SKM-1 treated with dmso at 0.1 percent for 144 hours (cell line): ENCODE measurements around the gene FGF3.

ENCODE experiments used
- DNase-seq: peaks from one replicate; lab custom pipeline; 2025; ENCODE audit not compliant: unreplicated experiment; lab: John Stamatoyannopoulos, UW

The FGF3 gene

GRCh38 chr11:69825037-69825834, 6.0 kb upstream of the FGF3 start:
- DNase-seq = no peak

GRCh38 chr11:69823641-69824265, 4.5 kb upstream of the FGF3 start:
- DNase-seq = no peak

GRCh38 chr11:69822676-69823494, 3.7 kb upstream of the FGF3 start:
- no peak for DNase-seq

- DNase-seq = no peak
These were observed 2.4 kb upstream of the FGF3 start for GRCh38 chr11:69821511-69822040.

- DNase-seq = no peak
These were observed 1.2 kb upstream of the FGF3 start for GRCh38 chr11:69820441-69820840.

- no peak for DNase-seq
These were observed 390 bp upstream of the FGF3 start for GRCh38 chr11:69819541-69820070.

- no peak for DNase-seq
These were observed 999 bp downstream of the FGF3 start for GRCh38 chr11:69818231-69818602.

GRCh38 chr11:69817265-69818230, 1.7 kb downstream of the FGF3 start:
- no peak for DNase-seq

- DNase-seq = no peak
These were observed 2.5 kb downstream of the FGF3 start for GRCh38 chr11:69816671-69817070.

- DNase-seq = no peak
These were observed 3.2 kb downstream of the FGF3 start for GRCh38 chr11:69815973-69816372.

GRCh38 chr11:69814902-69815301, 4.3 kb downstream of the FGF3 start:
- no peak for DNase-seq

GRCh38 chr11:69814411-69814810, 4.8 kb downstream of the FGF3 start:
- no peak for DNase-seq

- DNase-seq = no peak
These were observed 5.4 kb downstream of the FGF3 start for GRCh38 chr11:69813839-69814238.

- no peak for DNase-seq
These were observed 6.3 kb downstream of the FGF3 start for GRCh38 chr11:69812946-69813345.

GRCh38 chr11:69812256-69812655, 7.0 kb downstream of the FGF3 start:
- DNase-seq = no peak

- no peak for DNase-seq
These were observed 7.8 kb downstream of the FGF3 start for GRCh38 chr11:69811431-69811830.

- no peak for DNase-seq
These were observed 8.7 kb downstream of the FGF3 start for GRCh38 chr11:69810289-69811118.

- no peak for DNase-seq
These were observed 10.5 kb downstream of the FGF3 start for GRCh38 chr11:69808667-69809086.

- no peak for DNase-seq
These were observed 12.0 kb downstream of the FGF3 start for GRCh38 chr11:69807106-69807815.
